Mesenchymal stem cell (in vitro differentiated cells and primary cell): ENCODE data around the gene KIF26B.

Experiments used
- DNase-seq: peaks from one replicate; pipeline ENCODE4 v3.0.0-alpha.2; 2013
- H2AFZ ChIP-seq: one replicate; pipeline ENCODE4 v1.6.1; 2013; ENCODE audit warnings: low read depth, mild to moderate bottlenecking, control low read depth, inconsistent platforms, low read length, moderate library complexity
- H2AK5ac ChIP-seq: 2 replicates; pipeline ENCODE4 v1.6.1; 2013; ENCODE audit warnings: low read length, moderate library complexity, mild to moderate bottlenecking, inconsistent platforms; ENCODE audit not compliant: severe bottlenecking
- H2BK120ac ChIP-seq: one replicate; pipeline ENCODE4 v1.6.1; 2013; ENCODE audit warnings: low read depth, mild to moderate bottlenecking, inconsistent platforms, low read length, moderate library complexity
- H2BK12ac ChIP-seq, 2 experiments: one replicate each; pipeline ENCODE4 v1.6.1; 2013; ENCODE audit warnings: inconsistent platforms in 2 of 2, low read length in 2 of 2, mild to moderate bottlenecking in 2 of 2, moderate library complexity in 2 of 2, control low read depth in 1 of 2
- H2BK15ac ChIP-seq: one replicate; pipeline ENCODE4 v1.6.1; 2013; ENCODE audit warnings: mild to moderate bottlenecking, low read depth, inconsistent platforms; ENCODE audit not compliant: poor library complexity, severe bottlenecking
- H2BK5ac ChIP-seq: 2 replicates; pipeline ENCODE4 v1.6.1; 2013; ENCODE audit warnings: low read depth, mild to moderate bottlenecking, low read length, control low read depth, inconsistent platforms; ENCODE audit not compliant: poor library complexity, severe bottlenecking
- H3K14ac ChIP-seq, 2 experiments: one replicate each; pipeline ENCODE4 v1.6.1; 2013; ENCODE audit warnings: inconsistent platforms in 2 of 2, low read length in 2 of 2, control low read depth in 1 of 2, mild to moderate bottlenecking in 1 of 2, moderate library complexity in 1 of 2
- H3K18ac ChIP-seq, 2 experiments: one replicate each; pipeline ENCODE4 v1.6.1; 2013; ENCODE audit warnings: inconsistent platforms in 2 of 2, low read length in 2 of 2, control low read depth in 1 of 2, low read depth in 1 of 2, mild to moderate bottlenecking in 1 of 2
- H3K23ac ChIP-seq, 2 experiments: one replicate each; pipeline ENCODE4 v1.6.1; 2013; ENCODE audit warnings: inconsistent platforms in 2 of 2, low read length in 2 of 2, mild to moderate bottlenecking in 2 of 2, moderate library complexity in 2 of 2, control low read depth in 1 of 2
- H3K27ac ChIP-seq: 2 replicates; pipeline ENCODE4 v1.5.1; 2013; ENCODE audit warnings: mild to moderate bottlenecking, moderate library complexity, low read length, control low read depth, inconsistent platforms; ENCODE audit not compliant: poor library complexity, severe bottlenecking
- H3K27me3 ChIP-seq, 2 experiments: 2 replicates each; pipeline versions ENCODE4 v1.6.1 to v1.7.0; 2013; ENCODE audit warnings: low read length in 2 of 2, mild to moderate bottlenecking in 2 of 2, moderate library complexity in 2 of 2, control low read depth in 1 of 2, inconsistent platforms in 1 of 2; ENCODE audit not compliant: control insufficient read depth in 1 of 2, insufficient read depth in 1 of 2
- H3K36me3 ChIP-seq, 2 experiments: 2 replicates each; pipeline versions ENCODE4 v1.6.1 to v1.7.0; 2013; ENCODE audit warnings: low read length in 2 of 2, control low read depth in 1 of 2, inconsistent platforms in 1 of 2, low read depth in 1 of 2, mild to moderate bottlenecking in 1 of 2; ENCODE audit not compliant: insufficient read depth in 2 of 2, control insufficient read depth in 1 of 2
- H3K4ac ChIP-seq, 2 experiments: one replicate each; pipeline ENCODE4 v1.6.1; 2013; ENCODE audit warnings: inconsistent platforms in 2 of 2, low read length in 2 of 2, mild to moderate bottlenecking in 2 of 2, moderate library complexity in 2 of 2, control low read depth in 1 of 2, low read depth in 1 of 2
- H3K4me1 ChIP-seq: 2 replicates; pipeline ENCODE4 v1.6.1; 2013; ENCODE audit warnings: low read depth, low read length, control low read depth; ENCODE audit not compliant: control insufficient read depth, insufficient read depth
- H3K4me2 ChIP-seq: 2 replicates; pipeline ENCODE4 v1.6.1; 2013; ENCODE audit warnings: low read length, mild to moderate bottlenecking, inconsistent platforms; ENCODE audit not compliant: poor library complexity, severe bottlenecking
- H3K4me3 ChIP-seq, 2 experiments: 2 replicates each; pipeline versions ENCODE4 v1.5.1 to v1.7.0; 2013; ENCODE audit warnings: low read length in 2 of 2, mild to moderate bottlenecking in 2 of 2, control low read depth in 1 of 2, low read depth in 1 of 2; ENCODE audit not compliant: insufficient read depth in 1 of 2
- H3K79me1 ChIP-seq: replicated peaks from 2 replicates; pipeline ENCODE4 v1.6.1; 2013; ENCODE audit warnings: mild to moderate bottlenecking, control low read depth, low read length, inconsistent platforms; ENCODE audit not compliant: poor library complexity, severe bottlenecking
- H3K9ac ChIP-seq: 2 replicates; pipeline ENCODE4 v1.7.0; 2013; ENCODE audit warnings: mild to moderate bottlenecking, low read length, moderate library complexity
- H3K9me3 ChIP-seq: 2 replicates; pipeline ENCODE4 v1.7.0; 2013; ENCODE audit warnings: mild to moderate bottlenecking, low read length; ENCODE audit not compliant: control insufficient read depth
- H4K8ac ChIP-seq: one replicate; pipeline ENCODE4 v1.6.1; 2013; ENCODE audit warnings: inconsistent platforms, mild to moderate bottlenecking, low read length, moderate library complexity
- H4K91ac ChIP-seq: one replicate; pipeline ENCODE4 v1.6.1; 2013; ENCODE audit warnings: mild to moderate bottlenecking, low read length, inconsistent platforms
- WGBS: methylation state at CpG from one replicate; pipeline ENCODE4 v1.1.7; 2013; ENCODE audit warnings: mixed read lengths; 5-methylcytosine and 5-hydroxymethylcytosine counted together

Gene KIF26B

DNA sequence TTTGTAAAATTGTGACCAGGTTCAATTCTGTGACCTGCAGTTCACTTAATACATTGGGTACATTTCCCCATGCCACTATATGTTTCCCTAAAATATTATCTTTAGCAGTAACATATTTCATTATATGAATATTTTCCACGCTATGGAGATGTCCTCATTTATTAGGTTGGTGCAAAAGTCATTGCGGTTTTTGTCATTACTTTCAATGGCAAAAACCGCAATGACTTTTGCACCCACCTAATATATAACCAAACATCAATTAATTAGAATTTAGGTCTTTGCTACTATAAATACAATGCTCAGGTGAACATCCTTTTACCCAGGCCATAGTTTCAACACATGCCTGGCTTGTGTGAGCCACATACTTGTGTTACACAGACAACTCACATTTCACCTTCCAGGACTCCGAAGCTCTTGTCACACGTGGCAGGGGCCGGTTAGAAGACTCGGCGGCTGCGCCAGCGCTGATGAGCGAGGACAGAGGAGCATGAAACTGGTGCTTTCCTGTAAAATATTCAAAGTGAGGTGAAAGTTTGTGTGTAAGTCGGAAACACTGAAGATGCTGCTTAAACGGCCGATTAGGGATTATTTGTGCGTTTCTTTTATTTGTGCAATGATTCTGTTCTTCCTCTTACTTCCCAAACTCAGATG lies 215.5 kb downstream of the KIF26B start:
- Histone ChIP-seq H3K23ac (no peak overlapping the region), H2BK12ac (no peak overlapping the region), H3K9me3 (peaks cover 6% of the 10 kb centered on the region), H3K36me3 (no peaks in the 10 kb centered on the region), H4K8ac (no peak overlapping the region), H3K14ac (no peak overlapping the region), H3K18ac (no peak overlapping the region), H3K4me3 (no peak overlapping the region), H2AFZ (no peak overlapping the region), H3K79me1 (no peaks in the 10 kb centered on the region), H3K4me1 (peaks cover 2% of the 10 kb centered on the region), H3K4me2 (no peak overlapping the region), H2BK120ac (no peak overlapping the region), H3K27me3 (peaks cover 0 to 4% of the 10 kb centered on the region in 2 experiments), H2BK15ac (no peak overlapping the region), H2AK5ac (no peak overlapping the region), H3K27ac (no peak overlapping the region), H4K91ac (no peak overlapping the region), H2BK5ac (no peak overlapping the region), H3K4ac (no peak overlapping the region), H3K9ac (no peak overlapping the region)
- no peak for DNase-seq
- 97% methylated on average over 11 of the region's 15 CpGs for WGBS

DNA sequence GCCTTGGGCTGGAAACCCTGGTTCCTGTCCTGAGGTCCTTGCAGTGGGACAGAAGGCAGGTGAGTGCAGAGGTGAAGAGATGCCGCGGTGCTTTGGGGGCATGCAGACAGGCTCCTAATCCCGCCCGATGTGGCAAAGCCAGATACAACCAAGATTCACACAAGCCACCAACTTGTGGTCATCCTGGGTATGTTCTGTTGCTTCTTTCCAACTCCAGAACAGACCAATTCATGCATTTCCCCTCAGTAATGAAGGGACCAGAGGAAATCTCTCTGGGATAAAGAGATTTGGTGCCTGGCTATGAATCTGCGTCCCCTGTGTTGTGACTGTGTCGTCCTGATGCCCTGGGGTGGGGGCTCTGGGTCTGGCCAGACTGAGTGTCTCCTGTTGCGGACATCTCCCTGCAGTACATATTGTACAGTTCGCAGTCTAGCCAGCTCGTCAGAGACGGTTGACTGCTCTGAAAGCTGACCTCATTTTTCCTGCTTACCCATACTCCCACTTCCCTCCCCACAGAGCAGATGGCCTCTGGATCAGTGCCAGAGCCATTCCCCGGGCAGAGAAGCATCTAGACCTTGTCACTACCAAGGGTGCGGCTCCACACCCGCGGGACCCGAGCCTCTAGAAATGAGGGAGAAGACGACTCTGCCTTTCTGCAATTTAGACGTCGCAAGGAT lies 216.3 kb downstream of the KIF26B start:
- Histone ChIP-seq H3K4me2 (no peak overlapping the region), H3K27ac (no peak overlapping the region), H3K14ac (no peak overlapping the region), H3K4me3 (no peak overlapping the region), H2BK15ac (no peak overlapping the region), H3K4ac (no peak overlapping the region), H2BK120ac (no peak overlapping the region), H3K4me1 (peaks cover 2% of the 10 kb centered on the region), H3K23ac (no peak overlapping the region), H4K91ac (no peak overlapping the region), H2BK12ac (no peak overlapping the region), H2BK5ac (no peak overlapping the region), H3K9me3 (peaks cover 6% of the 10 kb centered on the region), H3K36me3 (no peaks in the 10 kb centered on the region), H3K9ac (no peak overlapping the region), H4K8ac (no peak overlapping the region), H3K27me3 (peaks cover 0 to 8% of the 10 kb centered on the region in 2 experiments), H2AFZ (no peak overlapping the region), H2AK5ac (no peak overlapping the region), H3K18ac (no peak overlapping the region), H3K79me1 (no peaks in the 10 kb centered on the region)
- no peak for DNase-seq
- 94% methylated on average over 14 of the region's 18 CpGs for WGBS

DNA sequence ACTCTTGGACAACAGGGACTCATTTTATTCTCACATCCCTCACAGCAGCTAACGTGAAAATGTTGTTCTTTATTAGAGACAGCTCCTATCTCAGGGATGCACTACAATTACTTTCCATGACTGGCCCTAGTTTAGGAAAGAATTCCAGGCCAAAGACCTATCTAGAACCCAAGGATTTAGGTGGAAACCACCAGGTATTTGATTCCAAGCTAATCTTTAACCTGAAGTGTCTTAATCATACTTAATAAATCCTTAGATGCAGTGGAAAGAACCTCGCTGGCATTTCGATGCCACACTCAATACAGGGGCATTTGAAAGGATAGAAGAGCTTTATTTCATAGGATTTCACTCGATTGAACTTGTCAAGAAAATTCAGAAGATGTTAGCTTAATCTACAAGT lies 218.3 kb downstream of the KIF26B start:
- no peak overlapping the region for H4K91ac ChIP-seq
- no peak overlapping the region for H3K27ac ChIP-seq
- peaks cover 0 to 8% of the 10 kb centered on the region in 2 experiments for H3K27me3 ChIP-seq
- no peaks in the 10 kb centered on the region for H3K36me3 ChIP-seq
- peaks cover 6% of the 10 kb centered on the region for H3K9me3 ChIP-seq
- H3K9ac ChIP-seq = no peak overlapping the region
- no peak overlapping the region for H2BK120ac ChIP-seq
- H3K14ac ChIP-seq = no peak overlapping the region
- no peak overlapping the region for H2AK5ac ChIP-seq
- H2BK12ac ChIP-seq = no peak overlapping the region
- H2BK15ac ChIP-seq = no peak overlapping the region
- H3K4me1 ChIP-seq = peaks cover 2% of the 10 kb centered on the region
- H3K4ac ChIP-seq = no peak overlapping the region
- no peak overlapping the region for H3K23ac ChIP-seq
- no peak overlapping the region for H2AFZ ChIP-seq
- H3K4me2 ChIP-seq = no peak overlapping the region
- no peak overlapping the region for H3K18ac ChIP-seq
- H3K79me1 ChIP-seq = no peaks in the 10 kb centered on the region
- no peak overlapping the region for H2BK5ac ChIP-seq
- H4K8ac ChIP-seq = no peak overlapping the region
- 91% methylated on average over 4 of the region's 4 CpGs for WGBS
- no peak for DNase-seq
- H3K4me3 ChIP-seq = no peak overlapping the region

DNA sequence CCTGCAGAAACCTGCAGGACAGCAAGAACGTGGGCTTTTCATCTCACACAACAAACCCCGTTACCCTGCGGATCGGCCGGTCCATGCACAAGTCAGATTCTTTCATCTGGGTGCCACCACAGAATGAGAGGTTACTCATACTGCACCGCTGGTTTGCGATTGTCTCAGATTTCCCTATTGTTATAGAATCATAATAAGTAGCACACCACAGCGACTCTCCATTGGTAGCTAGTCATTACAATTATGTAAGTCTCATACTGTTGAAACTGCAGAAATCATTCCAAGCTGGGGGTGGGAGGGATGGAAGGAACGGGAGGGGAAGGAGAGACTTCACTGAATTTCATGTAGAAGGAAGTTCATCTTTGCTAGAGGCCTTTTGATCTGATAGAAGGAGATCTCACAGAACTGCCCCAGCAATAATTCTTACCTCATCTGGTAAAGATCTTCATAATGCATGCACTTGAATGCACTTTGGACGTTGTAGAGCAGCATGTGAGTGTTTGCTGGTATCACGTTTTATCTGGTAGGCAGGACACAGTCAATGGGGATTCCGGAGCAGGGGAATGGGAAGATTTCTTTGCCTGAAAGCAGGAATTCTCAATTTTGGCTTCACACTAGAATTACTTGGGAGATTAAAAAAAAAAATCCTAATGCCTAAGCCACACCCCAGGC lies 221.1 kb downstream of the KIF26B start:
- no peak for DNase-seq
- H3K36me3 ChIP-seq = no peaks in the 10 kb centered on the region
- H2AFZ ChIP-seq = no peak overlapping the region
- H3K27ac ChIP-seq = no peak overlapping the region
- H3K4ac ChIP-seq = no peak overlapping the region
- peaks cover 0 to 8% of the 10 kb centered on the region in 2 experiments for H3K27me3 ChIP-seq
- H3K9ac ChIP-seq = no peak overlapping the region
- no peak overlapping the region for H3K18ac ChIP-seq
- H4K91ac ChIP-seq = no peak overlapping the region
- no peak overlapping the region for H3K23ac ChIP-seq
- H2BK15ac ChIP-seq = no peak overlapping the region
- WGBS = 94% methylated on average over 10 of the region's 12 CpGs
- no peak overlapping the region for H3K4me3 ChIP-seq
- H2BK12ac ChIP-seq = no peak overlapping the region
- no peak overlapping the region for H2BK5ac ChIP-seq
- H3K4me1 ChIP-seq = no peaks in the 10 kb centered on the region
- no peaks in the 10 kb centered on the region for H3K79me1 ChIP-seq
- H2BK120ac ChIP-seq = no peak overlapping the region
- H2AK5ac ChIP-seq = no peak overlapping the region
- no peak overlapping the region for H4K8ac ChIP-seq
- no peak overlapping the region for H3K4me2 ChIP-seq
- H3K9me3 ChIP-seq = peaks cover 6% of the 10 kb centered on the region
- H3K14ac ChIP-seq = no peak overlapping the region
